T-helper 2 cell (primary cell): ENCODE measurements around the gene OR2T27.
A peak's percentile ranks its signal among the peaks of the same experiment; 100 is the strongest.
"Not testable (repeated sequence)": the region's sequence is repeated elsewhere in the genome, so short reads cannot be mapped to it uniquely, and the experiment has no call there.

ENCODE experiments used
- DNase-seq, 5 experiments: peaks; one replicate each; pipeline versions ENCODE4 v3.0.0 to v3.0.0-alpha.2; 2012 to 2022
- total RNA-seq, 2 donors: gene quantifications; one replicate each; lab custom pipeline; 2026; lab: John Stamatoyannopoulos, UW

The OR2T27 gene, protein sequence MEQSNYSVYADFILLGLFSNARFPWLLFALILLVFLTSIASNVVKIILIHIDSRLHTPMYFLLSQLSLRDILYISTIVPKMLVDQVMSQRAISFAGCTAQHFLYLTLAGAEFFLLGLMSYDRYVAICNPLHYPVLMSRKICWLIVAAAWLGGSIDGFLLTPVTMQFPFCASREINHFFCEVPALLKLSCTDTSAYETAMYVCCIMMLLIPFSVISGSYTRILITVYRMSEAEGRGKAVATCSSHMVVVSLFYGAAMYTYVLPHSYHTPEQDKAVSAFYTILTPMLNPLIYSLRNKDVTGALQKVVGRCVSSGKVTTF
- 0 reads per million in 2 donors for total RNA-seq

DNA sequence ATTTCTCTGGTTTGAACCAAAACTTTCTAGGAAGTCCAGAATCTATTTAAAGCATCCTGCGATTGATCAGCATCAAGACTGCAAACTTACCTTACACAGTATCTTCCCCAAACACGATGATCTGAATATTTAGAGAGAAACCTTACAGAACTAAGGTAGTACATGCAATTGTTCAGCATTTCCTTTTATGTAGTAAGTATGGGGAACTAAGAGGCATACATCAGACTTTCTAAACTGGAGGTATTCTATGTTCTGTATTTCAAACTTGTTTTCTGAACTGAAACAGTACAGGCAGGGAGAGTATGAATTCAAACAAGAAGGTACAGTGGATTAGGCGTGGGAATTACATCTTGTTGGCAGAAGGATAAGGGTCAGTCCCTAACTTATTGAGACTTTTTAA lies at the start of gene OR2T27:
Gene OR2T27, minus strand, starts transcription at position 175 of the 400 bp plus-strand sequence. CDS start 4,644 bp downstream, outside the sequence.
- not testable (repeated sequence) for DNase-seq

DNA sequence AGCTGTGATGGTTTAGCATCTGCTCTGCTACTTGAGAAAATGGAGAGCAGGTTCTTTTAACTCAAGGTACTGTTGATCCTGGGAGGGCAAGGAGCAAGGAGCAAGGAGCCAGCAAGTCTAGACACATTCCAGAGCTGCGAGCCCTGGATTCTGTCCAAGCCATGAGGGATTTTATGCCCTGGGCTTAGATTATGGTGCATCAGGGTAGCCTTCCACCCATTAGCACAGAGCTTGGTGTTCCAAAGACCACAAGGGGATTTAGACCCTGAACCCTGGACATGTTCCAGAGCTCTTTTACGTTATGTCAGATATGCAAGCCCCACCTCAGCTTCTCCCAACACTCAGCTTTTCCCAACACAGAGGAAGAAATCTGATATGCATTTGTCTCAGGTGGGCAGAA lies 49.3 kb upstream of the OR2T27 start:
- no peak for DNase-seq

DNA sequence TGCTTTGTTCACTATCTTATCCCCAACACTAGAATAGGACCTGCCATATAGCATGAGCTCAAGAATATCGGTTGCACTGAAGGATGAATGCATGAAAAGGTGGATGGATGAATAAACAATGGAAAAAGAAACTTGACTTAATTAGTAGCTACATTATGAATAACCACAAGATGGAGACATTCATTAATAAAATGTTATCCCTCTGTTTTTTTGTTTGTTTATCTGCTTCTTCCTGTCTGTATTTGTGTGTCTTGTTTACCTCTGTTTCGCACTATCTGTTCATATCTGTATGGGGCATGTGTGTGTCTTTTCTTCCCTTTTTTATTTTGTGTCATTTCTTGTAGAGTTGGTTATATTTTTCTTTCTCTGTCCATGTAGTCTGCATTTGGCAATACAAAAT lies 48.3 kb upstream of the OR2T27 start:
- DNase-seq: no peak

DNA sequence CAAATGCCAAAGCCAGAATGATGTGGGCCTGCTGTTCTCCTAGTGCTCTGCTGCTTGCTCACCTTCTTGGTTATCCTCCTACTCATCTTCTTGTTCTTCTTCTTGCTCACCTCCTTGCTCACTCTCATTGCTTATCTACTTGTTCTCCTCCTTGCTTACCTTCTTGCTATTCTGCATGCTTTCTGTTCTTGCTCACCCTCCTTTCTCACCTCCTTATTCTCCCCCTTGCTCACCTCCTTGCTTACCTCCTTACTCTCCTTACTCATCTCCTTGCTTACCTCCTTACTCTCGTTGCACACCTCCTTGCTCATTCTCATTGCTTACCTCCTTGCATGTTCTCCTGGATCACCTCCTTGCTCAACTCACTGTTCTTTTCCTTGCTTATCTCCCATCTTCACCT lies 47.4 kb upstream of the OR2T27 start, which contains the start of gene OR14I1:
Gene OR14I1, minus strand, starts transcription at position 53 of the 400 bp plus-strand sequence.
- DNase-seq: no peak

DNA sequence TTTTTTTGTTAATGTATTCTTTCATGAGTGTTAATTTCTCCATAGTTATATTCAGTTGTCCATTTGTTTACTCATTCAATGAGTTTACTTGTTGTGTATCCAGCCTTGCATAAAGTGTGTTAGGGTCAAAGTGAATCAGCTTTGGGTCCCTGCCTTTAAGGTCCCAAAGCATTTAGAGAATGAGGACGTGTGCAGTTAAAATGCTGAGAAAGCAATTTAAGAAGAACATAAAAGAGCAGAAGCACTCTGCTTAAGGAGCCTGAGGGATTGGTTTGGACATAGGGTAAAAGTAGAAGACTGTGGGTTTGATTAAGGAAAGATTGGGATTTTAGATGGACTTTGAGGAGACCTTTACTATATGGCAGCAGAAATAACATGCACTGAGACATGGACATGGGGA lies 43.8 kb upstream of the OR2T27 start:
- no peak for DNase-seq

DNA sequence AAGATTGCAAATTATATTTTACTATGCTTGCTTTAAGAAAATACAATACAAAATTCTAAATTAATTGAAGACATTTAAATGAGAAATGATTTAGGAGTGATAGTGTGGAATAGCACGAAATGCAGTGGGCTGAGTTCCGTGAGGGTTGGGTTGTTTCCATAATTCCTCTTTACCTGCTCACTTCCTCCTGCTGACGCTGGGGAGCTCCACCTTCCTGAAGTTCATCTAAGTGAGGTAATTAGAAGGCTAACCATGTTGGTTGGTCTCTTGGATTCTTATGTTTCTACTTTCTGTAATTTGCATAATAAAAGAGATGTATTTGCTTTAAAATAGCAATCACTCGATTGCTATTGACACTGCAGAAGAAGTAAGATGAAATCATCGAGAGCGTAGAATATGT lies 42.6 kb upstream of the OR2T27 start:
- DNase-seq: no peak

DNA sequence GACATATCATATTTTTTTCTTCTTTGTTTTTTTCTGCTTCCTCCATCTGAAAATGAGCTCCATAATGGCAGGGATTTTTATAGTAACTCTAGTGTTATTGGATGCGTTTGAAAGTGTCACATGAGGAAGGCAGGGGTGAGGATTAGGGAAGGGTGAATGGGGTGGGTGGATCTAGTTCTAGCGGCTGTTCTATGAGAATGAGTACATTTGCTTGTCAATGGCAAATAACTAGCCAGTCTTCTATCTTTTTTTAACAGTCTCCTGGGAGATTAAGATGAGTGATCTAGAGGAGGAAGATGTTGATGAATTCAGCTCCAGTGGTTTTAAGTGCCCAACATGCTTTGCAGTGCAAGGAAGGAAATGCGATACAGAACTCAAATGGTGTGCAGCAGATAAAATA lies 41.4 kb upstream of the OR2T27 start:
- no peak for DNase-seq

DNA sequence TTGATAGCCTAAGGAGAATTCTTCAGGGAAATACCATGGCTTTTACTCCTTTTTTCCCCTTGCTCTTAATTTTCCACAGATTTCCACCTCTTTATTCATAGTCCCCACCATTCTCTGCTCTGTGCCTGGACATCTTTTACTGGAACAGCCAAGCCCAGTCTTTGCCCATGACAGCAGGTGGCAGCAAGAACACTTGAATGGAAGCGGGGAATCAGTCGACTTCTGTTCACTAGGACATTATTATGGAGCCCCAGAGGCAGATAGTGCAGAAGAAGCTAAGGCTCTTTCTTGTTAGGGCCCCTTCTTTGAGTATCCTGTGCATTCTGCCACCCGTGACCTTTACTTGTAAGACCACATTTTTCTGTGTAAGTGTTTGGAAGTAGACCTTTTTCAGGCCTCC lies 40.9 kb upstream of the OR2T27 start:
- peak in 1 of 5 experiments; percentile 22 for DNase-seq

DNA sequence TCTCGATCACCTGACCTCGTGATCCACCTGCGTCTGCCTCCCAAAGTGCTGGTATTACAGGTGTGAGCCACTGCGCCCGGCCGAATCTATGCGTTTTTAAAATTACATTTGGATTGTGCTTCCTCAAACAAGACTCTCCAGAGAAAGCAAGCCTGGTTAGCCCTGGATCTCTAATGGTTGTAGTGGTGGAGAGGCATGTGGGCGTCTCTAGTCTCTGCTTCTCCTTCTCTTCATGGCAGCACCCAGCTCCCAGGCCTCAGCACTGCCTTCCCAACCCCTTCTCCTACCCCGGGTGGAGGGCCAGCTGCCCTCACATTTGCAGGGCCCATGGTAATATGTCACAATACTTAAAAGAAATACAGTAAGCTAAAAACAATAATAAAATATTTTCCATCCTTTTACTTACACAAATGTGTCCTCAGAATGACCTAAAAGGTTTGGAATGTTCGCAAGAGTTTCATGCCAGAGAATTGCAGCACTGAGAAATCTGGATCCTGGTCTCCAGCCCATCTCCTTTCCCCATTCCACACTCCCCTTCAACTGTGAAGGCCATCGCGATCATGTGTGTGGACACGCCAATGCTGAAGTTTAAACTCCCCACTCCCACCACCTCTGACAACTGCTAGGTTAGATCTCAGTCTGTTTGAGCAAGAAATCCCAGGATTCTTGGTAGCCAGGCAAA lies 40.3 kb upstream of the OR2T27 start:
- no peak for DNase-seq

DNA sequence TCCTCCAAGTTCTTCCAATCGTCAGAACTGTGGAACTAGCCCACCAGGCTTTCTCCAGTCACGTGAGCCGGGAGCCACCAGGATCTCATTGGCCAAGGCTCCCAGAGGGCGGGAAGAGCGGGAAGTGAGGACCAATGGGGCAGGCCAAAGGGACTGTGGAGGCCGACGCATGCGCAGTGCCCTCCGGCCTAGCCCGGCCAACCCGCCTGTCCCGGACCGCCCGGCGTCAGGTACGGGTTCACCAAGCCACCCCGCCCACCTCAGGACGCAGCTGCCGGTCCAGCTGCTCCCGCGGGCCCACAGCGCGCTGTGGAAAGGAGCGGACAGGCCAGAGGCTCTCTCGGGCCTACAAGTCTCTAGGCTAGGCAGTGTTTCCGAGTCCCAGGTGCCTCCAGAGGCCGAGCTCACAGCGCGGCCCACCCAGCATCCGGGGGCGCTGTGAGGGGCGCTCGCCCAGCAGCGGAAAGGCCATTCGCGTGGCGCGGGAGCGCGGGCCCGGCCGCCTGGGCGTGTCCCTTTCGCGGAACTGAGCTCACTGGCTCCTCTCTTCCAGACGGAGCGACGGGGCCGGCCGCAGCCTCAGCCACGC lies 36.3 kb upstream of the OR2T27 start:
- DNase-seq: no peak

DNA sequence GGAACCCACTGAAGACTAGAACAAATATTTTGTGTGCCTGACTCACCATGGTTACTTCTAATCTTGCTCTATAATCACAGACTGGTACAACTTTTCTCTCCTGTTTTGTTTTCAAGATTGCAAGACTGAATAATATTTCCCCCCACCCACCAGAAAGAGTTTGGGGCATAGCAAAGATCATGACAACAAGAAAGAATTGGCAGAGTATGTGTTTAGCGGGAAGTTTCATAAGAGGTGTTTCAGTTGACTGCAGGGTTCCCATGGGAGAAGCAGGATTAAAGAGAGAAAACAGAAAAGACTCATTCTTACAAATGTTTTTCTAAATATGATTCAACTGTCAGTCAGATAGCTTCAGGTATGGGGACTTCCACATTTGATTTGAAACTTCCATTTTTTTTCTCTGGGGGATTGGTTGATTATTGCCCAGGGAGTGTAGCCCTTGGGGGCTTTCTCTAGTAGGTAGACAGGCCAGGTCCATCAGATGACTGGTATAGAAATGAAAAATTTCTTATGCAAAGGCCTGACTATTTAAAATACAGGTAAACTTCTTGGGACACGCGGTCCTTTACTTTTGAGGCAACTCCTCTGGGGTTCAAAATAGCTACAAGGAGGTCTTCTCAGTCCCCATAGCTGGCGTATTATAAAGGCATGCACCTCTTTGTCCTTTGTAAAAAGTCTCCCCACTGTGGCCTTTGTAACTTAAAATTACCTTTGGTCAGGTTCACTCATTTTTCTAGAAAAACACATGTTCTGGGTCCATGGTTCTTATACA lies 33.4 kb upstream of the OR2T27 start:
- DNase-seq: no peak

DNA sequence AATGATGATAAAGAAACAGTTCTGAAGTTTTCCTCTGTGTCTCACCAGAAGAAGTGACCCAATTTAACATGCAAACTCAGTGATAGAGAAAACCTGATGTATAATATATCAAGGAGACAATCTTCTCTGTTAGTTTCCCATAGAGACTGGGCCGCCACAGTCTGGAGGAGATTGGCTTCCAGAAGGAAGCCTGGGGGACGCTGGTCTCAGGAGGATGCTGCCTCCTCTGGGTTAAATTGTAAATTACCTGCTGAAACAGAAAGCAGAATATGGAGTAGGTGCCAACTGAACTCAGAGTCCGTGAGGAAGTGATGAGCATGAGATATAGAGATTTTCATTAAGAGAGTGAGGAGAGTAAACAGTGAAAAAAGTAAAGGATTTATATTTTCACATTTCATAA lies 31.5 kb upstream of the OR2T27 start:
- DNase-seq: peak in 1 of 5 experiments; percentile 20

DNA sequence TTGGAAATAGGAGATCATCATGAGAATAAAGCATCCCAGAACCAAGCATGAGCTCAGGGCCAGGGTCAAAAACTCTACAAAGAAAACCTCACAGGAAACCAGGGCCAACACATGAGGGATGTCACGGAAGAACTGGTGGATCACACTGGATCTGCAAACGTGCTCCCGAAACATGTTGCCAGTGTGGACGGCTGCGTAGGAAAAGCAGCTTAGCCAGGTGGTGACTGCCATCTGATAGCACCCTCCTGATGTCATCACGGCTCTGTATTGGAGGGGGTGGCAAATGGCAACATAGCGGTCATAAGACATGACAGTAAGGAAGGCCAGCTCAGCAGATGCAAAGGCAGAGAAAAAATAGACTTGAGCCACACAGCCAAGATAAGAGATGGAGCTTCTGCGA lies 26.3 kb upstream of the OR2T27 start:
- no peak for DNase-seq

DNA sequence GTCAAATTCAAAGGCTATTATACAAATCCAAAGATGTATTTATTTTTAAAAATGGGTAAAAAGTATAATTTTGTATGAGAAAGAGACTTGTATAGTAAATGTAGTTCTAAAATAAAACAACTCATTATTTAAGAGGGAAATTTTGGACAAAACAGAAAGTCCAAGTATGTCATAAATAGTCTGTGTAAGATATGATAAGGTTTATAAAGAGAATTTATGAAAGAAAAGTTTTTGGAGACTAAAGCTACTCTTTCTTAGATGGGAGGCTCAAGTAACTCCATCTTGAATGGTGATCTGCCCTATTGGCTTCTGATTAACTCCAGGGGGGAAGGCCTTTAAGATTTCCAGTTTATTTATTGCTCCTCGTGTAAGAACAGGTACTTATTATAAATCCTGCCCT lies 14.7 kb upstream of the OR2T27 start:
- no peak for DNase-seq

DNA sequence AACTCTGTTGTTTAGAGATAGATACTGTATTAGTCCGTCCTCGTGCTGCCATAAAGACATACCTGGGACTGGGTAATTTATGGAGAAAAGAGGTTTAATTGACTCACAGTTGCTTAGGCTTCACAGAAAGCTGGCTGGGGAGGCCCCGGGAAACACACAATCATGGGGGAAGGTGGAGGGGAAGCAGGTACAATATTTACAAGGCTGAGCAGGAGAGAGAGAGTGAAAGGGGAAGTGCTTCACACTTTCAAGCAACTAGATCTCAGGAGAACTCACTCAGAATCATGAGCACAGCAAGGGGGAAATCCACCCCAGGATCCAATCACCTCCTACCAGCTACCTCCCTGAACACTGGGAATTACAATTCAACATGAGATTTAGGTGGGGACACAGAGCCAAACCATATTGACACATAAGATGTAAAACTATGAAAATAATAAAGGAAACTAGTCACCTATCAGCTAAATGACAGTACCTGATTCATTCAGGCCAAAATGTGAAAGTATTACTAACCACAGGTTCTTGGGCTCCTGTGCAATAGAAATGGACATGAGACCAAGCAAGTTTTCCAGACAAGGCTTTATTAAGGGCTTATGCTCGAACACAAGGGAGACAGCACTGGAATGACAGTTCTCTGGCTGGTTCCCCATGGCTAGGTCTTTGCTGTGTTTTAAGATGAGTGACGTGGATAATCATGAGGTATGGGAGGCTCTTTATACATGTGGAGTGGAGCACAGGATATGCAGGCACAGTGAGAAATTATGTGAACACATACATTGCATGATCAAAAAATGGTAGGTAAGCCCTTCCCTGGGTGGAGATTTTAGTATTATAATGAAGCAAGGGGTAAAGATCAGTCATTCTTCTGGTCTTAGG lies 8.4 kb upstream of the OR2T27 start:
- DNase-seq: not testable (repeated sequence)

DNA sequence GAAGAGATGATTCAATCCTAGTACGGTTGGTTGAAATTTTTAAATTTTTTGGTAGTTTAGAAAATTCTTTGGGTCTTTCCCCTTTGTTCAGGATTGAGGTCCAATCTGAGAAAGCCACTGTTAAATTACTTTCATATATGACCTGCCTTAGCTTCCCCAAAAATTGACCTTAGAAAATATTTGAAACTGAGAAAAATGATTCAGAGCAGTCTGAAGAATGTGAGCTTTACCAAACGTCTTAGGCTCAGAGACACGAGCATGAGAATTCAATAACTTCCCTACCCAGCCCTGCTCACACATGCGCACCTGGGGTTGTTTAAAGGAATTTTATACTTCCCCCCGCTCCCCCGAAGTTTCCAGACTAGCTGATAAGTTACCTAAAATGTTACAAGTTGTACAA lies 1.5 kb upstream of the OR2T27 start:
- not testable (repeated sequence) for DNase-seq

DNA sequence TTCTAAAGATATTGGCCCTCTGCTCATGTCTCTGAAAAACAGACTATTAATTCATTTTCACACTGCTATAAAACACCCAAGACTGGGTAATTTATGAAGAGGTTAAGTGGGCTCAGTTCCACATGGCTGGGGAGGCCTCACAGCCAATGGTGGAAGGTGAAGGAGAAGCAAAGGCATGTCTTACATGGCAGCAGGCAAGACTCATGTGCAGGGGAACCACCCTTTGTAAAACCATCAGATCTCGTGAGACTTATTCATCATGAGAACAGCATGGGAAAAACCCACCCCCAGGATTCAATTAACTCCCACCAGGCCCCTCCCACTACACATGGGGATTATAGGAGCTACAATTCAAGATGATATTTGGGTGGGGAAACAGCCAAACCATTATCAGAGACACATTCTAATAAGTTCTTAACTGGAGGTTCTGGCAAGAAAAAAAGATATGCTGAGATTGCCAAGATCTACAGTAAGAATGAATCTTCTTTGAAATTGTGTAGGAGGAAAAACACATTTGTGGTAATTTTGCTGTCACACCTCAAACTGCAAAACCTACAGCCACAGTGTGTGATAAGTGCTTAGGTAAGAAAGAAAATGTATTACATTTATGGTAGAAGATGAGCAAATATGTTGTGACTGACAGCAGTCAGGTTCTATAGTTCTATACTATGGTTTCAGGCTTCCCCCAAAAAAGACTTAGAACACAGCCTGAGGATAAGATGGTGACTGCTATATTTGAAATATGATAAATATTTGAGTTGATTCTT lies 6.4 kb downstream of the OR2T27 start:
- not testable (repeated sequence) for DNase-seq

DNA sequence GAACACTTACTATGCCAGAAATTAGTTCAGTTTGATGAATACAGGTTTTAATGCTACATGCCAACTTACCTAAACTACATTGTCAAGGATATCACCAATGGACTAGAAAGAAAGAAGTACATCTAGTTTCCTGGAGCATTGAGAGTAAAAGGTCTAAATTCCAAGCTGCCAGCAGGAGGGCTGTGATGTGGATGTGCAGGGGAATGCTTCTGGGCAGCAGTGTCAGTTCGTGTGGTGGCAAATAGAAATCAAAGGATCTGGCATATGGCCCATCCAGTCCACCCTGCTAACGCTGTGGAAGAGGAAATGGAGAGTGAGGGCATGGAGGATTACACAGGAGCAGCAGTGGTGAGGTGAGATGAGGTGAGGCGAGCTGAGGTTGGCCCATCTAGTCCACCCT lies 10.2 kb downstream of the OR2T27 start, which contains the start of gene OR2T35:
Gene OR2T35, minus strand, starts transcription at position 101 of the 400 bp plus-strand sequence. CDS start 6,020 bp downstream, outside the sequence.
- DNase-seq: not testable (repeated sequence)

DNA sequence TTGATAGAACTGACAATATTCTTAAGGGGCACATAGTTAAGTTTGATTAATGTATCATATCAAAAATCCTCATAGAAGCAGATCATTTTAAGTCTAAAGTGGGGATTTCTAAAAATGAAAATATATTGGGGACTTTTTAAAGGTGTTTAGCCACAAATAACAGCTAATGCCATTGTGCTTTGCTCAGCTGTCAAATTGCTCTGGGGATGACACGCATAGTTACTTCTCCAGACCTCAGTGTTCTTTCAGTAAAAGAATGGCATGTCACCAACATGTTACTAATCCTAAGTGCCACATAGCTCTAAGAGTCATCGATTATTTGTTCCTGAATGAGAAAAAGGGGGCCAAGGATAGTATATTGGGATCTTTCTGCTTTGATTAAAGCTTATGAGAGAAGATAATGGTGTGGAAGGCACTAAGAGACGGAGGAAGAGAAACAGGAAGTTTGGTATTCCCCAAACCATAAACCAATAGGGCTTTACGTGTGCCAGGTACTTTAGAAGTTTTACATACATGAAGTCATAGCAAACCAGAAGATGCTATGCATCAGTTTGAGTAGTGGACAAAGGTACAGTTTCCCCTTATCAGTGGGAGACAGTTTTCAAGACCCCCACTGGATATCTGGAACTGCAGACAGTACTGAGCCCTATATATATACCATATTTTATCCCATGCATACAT lies 12.2 kb downstream of the OR2T27 start:
- not testable (repeated sequence) for DNase-seq

DNA sequence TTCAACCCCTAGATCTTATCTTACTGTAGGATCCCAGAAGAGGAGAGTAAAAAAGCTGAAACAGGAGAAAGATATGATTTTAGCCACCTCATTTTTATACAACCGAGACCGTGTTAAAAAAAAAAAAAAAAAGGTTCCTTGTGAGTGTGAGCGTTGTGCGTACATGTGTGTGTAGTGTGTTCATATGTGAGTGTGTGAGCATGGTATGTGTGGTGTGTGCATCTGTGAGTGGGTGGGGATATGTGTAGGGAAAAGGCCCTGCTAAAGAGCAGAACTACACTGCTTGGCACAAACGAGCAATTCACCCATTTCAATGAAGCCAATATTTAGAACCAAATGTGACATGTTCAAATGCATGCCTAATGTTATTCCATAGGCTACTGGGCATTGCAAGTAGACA lies 13.7 kb downstream of the OR2T27 start:
- not testable (repeated sequence) for DNase-seq
